ENCODE results near the gene EXOSC7.

Gene EXOSC7

GRCh38 chr3:44989636-44990373 is 13.8 kb downstream of the EXOSC7 start:
- TF ChIP-seq POLR2AphosphoS5 (IDR thresholded peaks at IDR 0.05; ENCODE audit: borderline replicate concordance, low read depth, low read length), result no peak
- no peak for TF ChIP-seq FOXP2 (optimal IDR thresholded peaks at IDR 0.05; ENCODE audit: control extremely low read depth, extremely low read length, insufficient read depth)
- no peak for TF ChIP-seq EZH2 (IDR thresholded peaks at IDR 0.05)
- Histone ChIP-seq H3K9me3 (ENCODE audit: low read depth, low read length) (no peaks in the 10 kb centered on the region), H3K27ac (no peak overlapping the region), H3K4me3 (no peak overlapping the region), H3K36me3 (ENCODE audit: insufficient read depth, low read length) (peaks cover 29% of the 10 kb centered on the region; the same call in 1 of the 2 replicates), H3K9ac (ENCODE audit: insufficient read length) (no peak overlapping the region)
- DNase-seq (ENCODE audit: low read depth, low spot score), result no peak

GRCh38 chr3:44991326-44991725 is 15.3 kb downstream of the EXOSC7 start:
- no peak for TF ChIP-seq POLR2AphosphoS5 (IDR thresholded peaks at IDR 0.05; ENCODE audit: borderline replicate concordance, low read depth, low read length)
- Histone ChIP-seq H3K27ac (no peak overlapping the region), H3K36me3 (ENCODE audit: insufficient read depth, low read length) (peaks cover 24% of the 10 kb centered on the region; the same call in 1 of the 2 replicates), H3K9me3 (ENCODE audit: low read depth, low read length) (no peaks in the 10 kb centered on the region), H3K9ac (ENCODE audit: insufficient read length) (no peak overlapping the region), H3K4me3 (no peak overlapping the region)
- no peak for DNase-seq (ENCODE audit: low read depth, low spot score)

- Histone ChIP-seq H3K27ac (no peak overlapping the region), H3K4me3 (no peak overlapping the region), H3K36me3 (ENCODE audit: insufficient read depth, low read length) (peaks cover 36% of the 10 kb centered on the region; the same call in 1 of the 2 replicates), H3K9me3 (ENCODE audit: low read depth, low read length) (no peaks in the 10 kb centered on the region), H3K9ac (ENCODE audit: insufficient read length) (no peak overlapping the region)
- DNase-seq (ENCODE audit: low read depth, low spot score), result no peak
- no peak for TF ChIP-seq FOXP2 (optimal IDR thresholded peaks at IDR 0.05; ENCODE audit: control extremely low read depth, extremely low read length, insufficient read depth)
- TF ChIP-seq EZH2 (IDR thresholded peaks at IDR 0.05), result no peak
- no peak for TF ChIP-seq POLR2AphosphoS5 (IDR thresholded peaks at IDR 0.05; ENCODE audit: borderline replicate concordance, low read depth, low read length)
These were observed 16.8 kb downstream of the EXOSC7 start for GRCh38 chr3:44992555-44993470.

- H3K27ac ChIP-seq, result no peak overlapping the region
- H3K4me3 ChIP-seq, result no peak overlapping the region
- no peak overlapping the region for H3K9ac ChIP-seq (ENCODE audit: insufficient read length)
- DNase-seq (ENCODE audit: low read depth, low spot score), result no peak
- H3K36me3 ChIP-seq (ENCODE audit: insufficient read depth, low read length), result peaks cover 41% of the 10 kb centered on the region; the same call in 1 of the 2 replicates
- no peaks in the 10 kb centered on the region for H3K9me3 ChIP-seq (ENCODE audit: low read depth, low read length)
- TF ChIP-seq EZH2 (IDR thresholded peaks at IDR 0.05) (no peak), POLR2AphosphoS5 (IDR thresholded peaks at IDR 0.05; ENCODE audit: borderline replicate concordance, low read depth, low read length) (no peak), FOXP2 (optimal IDR thresholded peaks at IDR 0.05; ENCODE audit: control extremely low read depth, extremely low read length, insufficient read depth) (no peak)
These were observed 17.6 kb downstream of the EXOSC7 start for GRCh38 chr3:44993471-44994205.

GRCh38 chr3:44995142-44995770 is 19.2 kb downstream of the EXOSC7 start:
- Histone ChIP-seq H3K4me3 (no peak overlapping the region), H3K9me3 (ENCODE audit: low read depth, low read length) (no peaks in the 10 kb centered on the region), H3K9ac (ENCODE audit: insufficient read length) (no peak overlapping the region), H3K27ac (peak overlapping the region; percentile 25; the same call in 1 of the 2 replicates), H3K36me3 (ENCODE audit: insufficient read depth, low read length) (peaks cover 45% of the 10 kb centered on the region)
- TF ChIP-seq EZH2 (IDR thresholded peaks at IDR 0.05) (no peak), POLR2AphosphoS5 (IDR thresholded peaks at IDR 0.05; ENCODE audit: borderline replicate concordance, low read depth, low read length) (no peak)
- DNase-seq (ENCODE audit: low read depth, low spot score), result peak; percentile 26

- Histone ChIP-seq H3K27ac (no peak overlapping the region), H3K36me3 (ENCODE audit: insufficient read depth, low read length) (peaks cover 46% of the 10 kb centered on the region)
- DNase-seq (ENCODE audit: low read depth, low spot score), result no peak
These were observed 20.5 kb downstream of the EXOSC7 start for GRCh38 chr3:44996556-44996969.

GRCh38 chr3:44999782-45000181 is 23.7 kb downstream of the EXOSC7 start:
- no peak for DNase-seq (ENCODE audit: low read depth, low spot score)
- no peak for TF ChIP-seq FOXP2 (optimal IDR thresholded peaks at IDR 0.05; ENCODE audit: control extremely low read depth, extremely low read length, insufficient read depth)
- TF ChIP-seq POLR2AphosphoS5 (IDR thresholded peaks at IDR 0.05; ENCODE audit: borderline replicate concordance, low read depth, low read length), result no peak
- TF ChIP-seq EZH2 (IDR thresholded peaks at IDR 0.05), result no peak
- Histone ChIP-seq H3K9me3 (ENCODE audit: low read depth, low read length) (no peaks in the 10 kb centered on the region), H3K27ac (no peak overlapping the region), H3K9ac (ENCODE audit: insufficient read length) (no peak overlapping the region), H3K36me3 (ENCODE audit: insufficient read depth, low read length) (peaks cover 61% of the 10 kb centered on the region), H3K4me3 (no peak overlapping the region)

More at GRCh38 chr3:44996556-44996969, 20.5 kb downstream of the EXOSC7 start:
- H3K4me3 ChIP-seq, result no peak overlapping the region
- H3K9ac ChIP-seq (ENCODE audit: insufficient read length), result no peak overlapping the region
- TF ChIP-seq POLR2AphosphoS5 (IDR thresholded peaks at IDR 0.05; ENCODE audit: borderline replicate concordance, low read depth, low read length), result no peak
- TF ChIP-seq EZH2 (IDR thresholded peaks at IDR 0.05), result no peak
- TF ChIP-seq FOXP2 (optimal IDR thresholded peaks at IDR 0.05; ENCODE audit: control extremely low read depth, extremely low read length, insufficient read depth), result no peak
- no peaks in the 10 kb centered on the region for H3K9me3 ChIP-seq (ENCODE audit: low read depth, low read length)
